WERI-Rb-1 (cell line): ENCODE results near the gene PRPH.
A peak's percentile ranks its signal among the peaks of the same experiment; 100 is the strongest.
"Not testable (repeated sequence)": the region's sequence is repeated elsewhere in the genome, so short reads cannot be mapped to it uniquely, and the experiment has no call there.

Source experiments
- DNase-seq: peaks from one replicate; pipeline ENCODE4 v3.0.0-alpha.2; 2020
- H3K27ac ChIP-seq: fragments of 250-450 bp; sonication (Bioruptor Pico); 2 replicates; pipeline ENCODE4 v1.5.1; 2020; ENCODE audit warnings: mild to moderate bottlenecking, moderate library complexity
- H3K27me3 ChIP-seq: fragments of 250-450 bp; sonication (Bioruptor Pico); 2 replicates; pipeline ENCODE4 v1.5.1; 2021; ENCODE audit warnings: mild to moderate bottlenecking, low read depth, moderate library complexity; ENCODE audit not compliant: insufficient read depth, severe bottlenecking
- H3K36me3 ChIP-seq: fragments of 250-450 bp; sonication (Bioruptor Pico); 2 replicates; pipeline ENCODE4 v1.5.1; 2020; ENCODE audit warnings: mild to moderate bottlenecking, moderate library complexity
- H3K4me3 ChIP-seq: 2 replicates; pipeline ENCODE4 v1.5.1; 2011; ENCODE audit warnings: low read depth, mild to moderate bottlenecking, control low read depth, low read length
- H3K9me3 ChIP-seq: fragments of 250-450 bp; sonication (Bioruptor Pico); 2 replicates; pipeline ENCODE4 v1.5.1; 2021; ENCODE audit warnings: mild to moderate bottlenecking, moderate library complexity; ENCODE audit not compliant: severe bottlenecking
- CTCF ChIP-seq: IDR thresholded peaks from 2 replicates; pipeline ENCODE4 v1.5.1; 2011; ENCODE audit warnings: low read depth, mild to moderate bottlenecking, control low read depth, inconsistent platforms, low read length

The PRPH gene

DNA sequence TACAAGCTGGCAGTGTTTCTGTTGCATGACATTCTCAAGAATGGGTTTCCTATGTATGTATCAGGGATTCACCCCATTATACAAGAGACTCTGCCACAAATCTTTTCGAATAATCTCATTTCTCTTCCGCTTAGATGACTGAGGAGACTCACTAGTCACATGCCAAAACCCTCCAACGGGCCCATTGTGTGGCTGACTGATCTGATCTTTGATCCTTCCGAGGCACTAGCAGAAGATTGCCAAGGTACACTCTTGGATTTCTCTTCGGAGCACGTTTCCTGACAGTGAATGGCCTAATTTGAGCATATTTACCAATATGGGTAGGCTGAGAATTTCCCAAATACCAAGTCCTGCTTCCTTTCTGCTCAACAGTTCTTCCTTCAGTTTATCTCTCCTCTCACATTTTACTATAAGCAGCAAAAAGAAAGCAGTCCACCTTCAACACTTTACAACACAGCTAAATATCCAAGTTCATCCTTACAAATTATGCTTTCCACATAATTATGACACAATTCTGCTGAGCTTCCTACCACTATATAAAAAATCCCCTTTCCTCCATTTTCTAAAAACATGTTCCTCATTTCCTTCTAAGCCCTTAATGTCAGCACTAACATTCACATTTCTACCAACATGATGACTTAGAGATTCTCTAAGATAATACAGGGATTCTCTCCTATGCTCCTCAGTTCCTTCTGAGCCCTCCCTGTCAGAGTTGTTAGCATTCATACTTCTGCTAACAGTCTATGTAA is 11.0 kb downstream of the PRPH start:
- Histone ChIP-seq H3K27me3 (no peaks in the 10 kb centered on the region), H3K27ac (no peak overlapping the region), H3K9me3 (no peaks in the 10 kb centered on the region), H3K36me3 (no peaks in the 10 kb centered on the region), H3K4me3 (no peak overlapping the region)
- DNase-seq: no peak
- TF ChIP-seq CTCF: no peak

GRCh38 chr12:49309386-49309785 is 14.4 kb downstream of the PRPH start:
- Histone ChIP-seq H3K27ac (no peak overlapping the region), H3K9me3 (no peaks in the 10 kb centered on the region), H3K4me3 (no peak overlapping the region), H3K27me3 (no peaks in the 10 kb centered on the region), H3K36me3 (no peaks in the 10 kb centered on the region)
- no peak for TF ChIP-seq CTCF
- no peak for DNase-seq

DNA sequence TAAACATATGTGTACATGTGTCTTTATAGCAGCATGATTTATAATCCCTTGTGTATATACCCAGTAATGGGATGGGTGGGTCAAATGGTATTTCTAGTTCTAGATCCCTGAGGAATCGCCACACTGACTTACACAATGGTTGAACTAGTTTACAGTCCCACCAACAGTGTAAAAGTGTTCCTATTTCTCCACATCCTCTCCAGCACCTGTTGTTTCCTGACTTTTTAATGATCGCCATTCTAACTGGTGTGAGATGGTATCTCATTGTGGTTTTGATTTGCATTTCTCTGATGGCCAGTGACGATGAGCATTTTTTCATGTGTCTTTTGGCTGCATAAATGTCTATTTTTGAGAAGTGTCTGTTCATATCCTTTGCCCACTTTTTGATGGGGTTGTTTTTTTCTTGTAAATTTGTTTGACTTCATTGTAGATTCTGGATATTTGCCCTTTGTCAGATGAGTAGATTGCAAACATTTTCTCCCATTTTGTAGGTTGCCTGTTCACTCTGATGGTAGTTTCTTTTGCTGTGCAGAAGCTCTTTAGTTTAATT is 15.6 kb downstream of the PRPH start:
- H3K4me3 ChIP-seq, H3K27me3 ChIP-seq, H3K9me3 ChIP-seq, H3K27ac ChIP-seq, DNase-seq, H3K36me3 ChIP-seq: not testable (repeated sequence)

DNA sequence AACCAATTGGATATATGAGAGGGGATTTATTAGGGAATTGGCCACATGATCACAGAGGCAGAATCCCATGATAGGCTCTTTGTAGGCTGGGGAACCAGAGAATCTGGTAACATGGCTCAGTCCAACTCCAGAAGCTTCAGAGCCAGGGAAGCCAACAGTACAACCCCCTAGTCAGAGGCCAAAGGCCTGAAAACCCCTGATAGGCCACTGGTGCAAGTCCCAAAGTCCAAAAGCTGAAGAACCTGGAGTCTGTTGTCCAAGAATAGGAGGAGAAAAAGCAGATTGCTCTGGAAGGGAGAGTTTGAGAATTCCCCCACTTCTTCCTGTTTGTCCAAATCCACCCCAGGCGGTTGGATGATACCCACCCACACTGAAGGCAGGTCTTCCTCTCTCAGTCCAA is 19.9 kb downstream of the PRPH start:
- Histone ChIP-seq H3K27ac (no peak overlapping the region), H3K36me3 (no peaks in the 10 kb centered on the region), H3K27me3 (no peaks in the 10 kb centered on the region), H3K4me3 (no peak overlapping the region), H3K9me3 (no peaks in the 10 kb centered on the region)
- no peak for TF ChIP-seq CTCF
- DNase-seq: no peak

DNA sequence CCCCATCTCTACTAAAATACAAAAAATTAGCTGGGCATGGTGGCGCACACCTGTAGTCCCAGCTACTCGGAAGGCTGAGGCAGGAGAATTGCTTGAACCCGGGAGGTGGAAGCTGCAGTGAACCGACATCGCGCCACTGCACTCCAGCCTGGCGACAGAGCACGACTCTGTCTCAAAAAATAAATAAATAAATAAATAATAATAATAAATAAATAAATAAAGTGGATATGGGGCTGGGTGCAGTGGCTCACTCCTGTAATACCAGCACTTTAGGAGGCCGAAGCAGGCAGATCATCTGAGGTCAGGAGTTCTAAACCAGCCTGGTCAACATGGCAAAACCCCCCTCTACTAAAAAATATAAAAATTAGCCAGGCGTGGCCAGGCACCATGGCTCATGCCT is 22.2 kb downstream of the PRPH start:
- H3K27ac ChIP-seq, H3K36me3 ChIP-seq, H3K27me3 ChIP-seq, DNase-seq, H3K4me3 ChIP-seq, H3K9me3 ChIP-seq: not testable (repeated sequence)

- not testable (repeated sequence) for H3K36me3 ChIP-seq, DNase-seq, H3K4me3 ChIP-seq, H3K9me3 ChIP-seq, H3K27ac ChIP-seq, H3K27me3 ChIP-seq
These were observed 25.6 kb downstream of the PRPH start for GRCh38 chr12:49320411-49321103.

GRCh38 chr12:49322367-49322707 is 27.4 kb downstream of the PRPH start:
- Histone ChIP-seq H3K9me3 (no peaks in the 10 kb centered on the region), H3K4me3 (peak overlapping the region; percentile 85), H3K36me3 (peaks cover 27% of the 10 kb centered on the region), H3K27me3 (no peaks in the 10 kb centered on the region), H3K27ac (peak overlapping the region; percentile 85)
- DNase-seq: no peak
- no peak for TF ChIP-seq CTCF
